SK-N-MC (cell line): Measurements from ENCODE around the gene PIWIL4.
"Not testable (repeated sequence)": the region's sequence is repeated elsewhere in the genome, so short reads cannot be mapped to it uniquely, and the experiment has no call there.

Experiments
- EZH2 ChIP-seq: fragments of 200-600 bp; sonication (generic); IDR thresholded peaks from one replicate; pipeline ENCODE4 v1.6.1; 2017; ENCODE audit warnings: antibody characterized with exemption
- FOXP2 ChIP-seq: optimal IDR thresholded peaks from 2 replicates; pipeline ENCODE3; 2011; ENCODE audit warnings: mild to moderate bottlenecking, moderate library complexity; ENCODE audit not compliant: insufficient read depth; ENCODE audit errors: extremely low read length, control extremely low read depth

DNA sequence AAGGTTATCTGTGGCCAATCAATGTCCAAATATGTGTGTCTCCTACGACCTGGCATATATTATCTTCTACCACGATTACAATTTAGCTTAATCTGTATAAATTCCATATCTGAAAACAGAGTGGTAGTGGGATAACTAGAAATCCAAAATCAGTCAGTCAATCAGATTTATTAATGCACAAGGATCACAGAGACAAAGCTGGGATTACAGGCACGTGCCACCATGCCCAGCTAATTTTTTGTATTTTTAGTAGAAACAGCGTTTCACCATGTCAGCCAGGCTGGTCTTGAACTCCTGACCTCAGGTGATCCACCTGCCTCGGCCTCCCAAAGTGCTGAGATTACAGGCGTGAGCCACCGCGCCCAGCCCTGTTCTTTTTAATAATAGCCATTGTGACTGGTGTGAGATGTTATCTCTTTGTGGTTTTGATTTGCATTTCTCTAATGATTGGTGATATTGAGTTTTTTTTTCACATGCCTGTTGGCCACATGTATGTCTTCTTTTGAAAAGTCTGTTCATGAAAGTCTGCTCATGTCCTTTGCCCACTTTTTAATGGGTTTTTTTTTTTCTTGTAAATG, 11.3 kb upstream of the PIWIL4 start:
- not testable (repeated sequence) for TF ChIP-seq FOXP2, EZH2
